Gastroesophageal sphincter (tissue), 3 donors: ENCODE results near the gene MAP3K21.

Experiments
- CTCF ChIP-seq, 4 experiments: fragments of 200-600 bp in 2 of 4; fragments of 450-650 bp in 2 of 4; sonication (generic) in 1 of 4; IDR thresholded peaks; one replicate each; pipeline ENCODE4 v1.5.1; 2017 to 2019; ENCODE audit warnings: antibody characterized with exemption in 4 of 4, mild to moderate bottlenecking in 2 of 4, moderate library complexity in 2 of 4
- POLR2A ChIP-seq, 2 donors: fragments of 450-650 bp; IDR thresholded peaks; one replicate each; pipeline ENCODE4 v1.6.1; 2017; ENCODE audit warnings: antibody characterized with exemption in 2 of 2, mild to moderate bottlenecking in 2 of 2, moderate library complexity in 1 of 2
- POLR2AphosphoS5 ChIP-seq: sonication (generic); formaldehyde crosslinking; IDR thresholded peaks from one replicate; pipeline ENCODE4 v1.6.1; 2017; ENCODE audit warnings: antibody characterized with exemption

GRCh38 chr1:233278631-233279030 is 48.9 kb upstream of the MAP3K21 start:
- TF ChIP-seq POLR2A (IDR thresholded peaks at IDR 0.05) (no peak), CTCF (IDR thresholded peaks at IDR 0.05) (no peak), POLR2AphosphoS5 (no peak)
